NCI-H524 treated with DMSO at 0.1 percent for 48 hours (cell line): ENCODE data around the gene ANXA7.

Source experiments
- DNase-seq: peaks from one replicate; lab custom pipeline; 2025; lab: John Stamatoyannopoulos, UW

ANXA7 gene

DNA sequence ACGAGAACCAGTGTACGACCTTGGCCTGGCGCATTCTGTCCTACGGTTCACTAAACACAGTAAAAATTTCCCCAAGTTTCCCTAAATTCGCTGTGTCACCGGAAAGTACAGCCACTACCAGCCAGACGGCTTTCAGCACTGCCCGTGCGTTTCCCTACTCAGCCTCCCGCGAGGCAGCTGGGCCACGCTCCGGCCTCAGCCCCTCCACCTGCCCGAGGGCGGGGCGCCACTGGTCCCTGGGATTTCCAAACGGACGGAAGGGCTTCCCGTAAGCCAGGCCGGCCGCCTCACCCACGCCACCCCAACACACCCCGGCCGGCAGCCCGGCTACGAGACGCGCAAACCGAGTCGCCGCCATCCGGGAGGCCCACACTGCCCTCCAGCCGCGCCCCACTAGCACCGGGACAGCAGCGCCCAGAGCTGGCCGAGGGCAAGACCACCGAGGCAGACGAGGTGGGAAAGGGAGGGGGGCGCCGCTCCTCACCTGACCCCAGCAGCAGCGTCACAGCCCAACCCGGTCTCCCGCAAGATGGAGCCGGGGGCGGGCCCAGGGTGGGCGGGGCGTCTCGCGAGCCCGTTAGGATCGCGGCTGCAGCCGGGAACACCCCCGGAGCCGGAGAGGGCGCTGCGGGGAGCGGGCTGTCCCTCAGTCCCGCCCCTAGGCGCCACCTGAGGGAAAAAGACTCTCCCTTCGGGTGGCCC, at the start of gene ANXA7:
Gene ANXA7, minus strand, starts transcription at position 531 of the 702 bp plus-strand sequence. CDS start 13,202 bp downstream, outside the sequence.
- DNase-seq = peak; percentile 7

DNA sequence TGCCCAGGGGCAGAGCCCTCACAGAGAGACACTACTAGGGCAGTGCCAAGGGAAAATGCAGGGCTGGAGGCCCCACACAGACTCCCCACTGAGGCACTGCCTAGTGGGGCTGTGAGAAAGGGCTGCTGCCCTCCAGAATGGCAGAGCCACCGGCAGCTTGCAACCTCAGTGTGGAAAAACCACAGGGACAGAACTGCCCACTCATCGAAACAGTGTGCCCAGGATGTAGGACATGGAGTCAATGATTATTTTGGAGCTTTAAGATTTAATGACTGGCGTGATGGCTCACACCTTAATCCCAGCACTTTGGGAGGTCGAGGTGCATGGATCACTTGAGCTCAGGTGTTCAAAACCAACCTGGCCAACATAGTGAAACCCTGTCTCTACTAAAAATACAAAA, 47.0 kb upstream of the ANXA7 start:
- no peak for DNase-seq

DNA sequence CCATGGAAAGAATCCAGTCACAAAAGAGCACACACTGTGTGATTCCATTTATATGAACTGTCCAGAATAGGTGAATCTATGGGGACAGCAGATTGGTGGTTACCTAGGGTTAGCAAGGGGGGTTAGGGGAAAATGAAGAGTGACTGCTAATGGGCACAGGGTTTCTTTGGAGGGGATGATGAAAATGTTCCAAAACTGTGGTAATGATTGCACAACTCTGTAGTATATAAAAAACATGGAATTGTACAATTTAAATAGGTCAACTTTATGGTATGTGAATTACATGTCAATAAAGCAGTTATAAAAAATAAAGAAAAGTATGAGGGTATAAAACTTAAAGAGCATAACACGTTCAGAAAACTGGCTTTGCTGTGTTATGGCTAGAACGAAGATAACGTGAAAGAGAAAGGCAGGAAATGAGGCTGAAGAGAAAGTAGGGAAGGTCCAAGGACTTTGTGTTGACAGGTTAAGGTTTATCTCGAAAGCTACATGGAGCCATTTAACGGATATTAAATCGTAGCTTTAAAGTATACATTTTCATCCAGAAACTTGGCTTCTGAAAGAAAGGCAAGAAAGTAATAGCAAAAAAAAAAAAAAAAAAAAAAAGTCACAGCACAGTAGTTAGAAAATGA, 45.9 kb upstream of the ANXA7 start:
- DNase-seq = no peak

DNA sequence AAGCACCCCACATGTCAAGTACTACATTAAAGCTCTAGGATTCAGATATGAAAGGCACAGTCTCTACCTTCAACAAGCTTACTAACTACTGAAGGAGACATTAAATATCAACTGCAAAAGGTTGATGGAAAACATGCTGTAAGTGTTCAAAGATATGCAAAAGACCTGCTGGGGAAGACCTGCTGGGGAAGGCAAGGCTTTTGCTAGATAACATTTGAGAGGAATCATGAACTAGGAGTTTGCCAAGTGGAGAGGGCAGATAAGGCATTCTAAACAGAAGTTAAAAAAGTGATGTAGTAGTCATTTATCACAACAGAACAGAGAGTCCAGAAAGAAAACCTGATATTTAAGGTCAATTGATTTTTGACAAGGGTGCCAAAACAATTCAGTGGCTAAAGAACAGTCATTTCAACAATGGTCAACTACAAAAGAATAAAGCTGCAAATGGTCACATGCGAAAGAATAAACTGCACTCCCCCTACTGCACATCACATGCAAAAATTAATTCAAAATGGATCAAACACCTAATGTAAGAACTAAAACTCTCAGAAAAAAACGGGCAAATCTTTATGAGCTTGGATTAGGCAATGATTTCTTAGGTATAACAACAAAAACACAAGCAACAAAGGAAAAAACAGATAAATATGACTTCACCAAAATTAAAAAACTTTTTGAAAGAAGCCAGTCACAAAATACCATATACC, 42.5 kb upstream of the ANXA7 start:
- DNase-seq = no peak

DNA sequence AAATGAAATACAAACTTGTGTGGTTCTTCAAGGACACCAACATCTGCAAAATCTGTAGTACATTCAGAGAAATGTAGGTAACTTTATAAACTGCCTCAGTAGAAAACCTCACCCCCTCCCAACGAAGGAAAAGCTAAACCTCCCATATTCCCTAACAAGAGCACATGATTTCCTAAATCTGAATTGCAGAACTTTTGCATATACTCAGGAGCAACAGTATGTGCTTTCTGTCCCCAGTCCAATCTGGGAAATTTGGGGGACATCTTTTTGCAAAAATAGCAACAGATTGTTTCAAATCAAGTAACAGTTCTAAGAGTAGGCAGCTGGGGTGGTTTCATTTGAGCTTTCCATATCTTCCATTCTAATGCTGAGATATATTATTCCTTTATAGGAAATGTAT, 35.3 kb upstream of the ANXA7 start:
- DNase-seq = no peak

DNA sequence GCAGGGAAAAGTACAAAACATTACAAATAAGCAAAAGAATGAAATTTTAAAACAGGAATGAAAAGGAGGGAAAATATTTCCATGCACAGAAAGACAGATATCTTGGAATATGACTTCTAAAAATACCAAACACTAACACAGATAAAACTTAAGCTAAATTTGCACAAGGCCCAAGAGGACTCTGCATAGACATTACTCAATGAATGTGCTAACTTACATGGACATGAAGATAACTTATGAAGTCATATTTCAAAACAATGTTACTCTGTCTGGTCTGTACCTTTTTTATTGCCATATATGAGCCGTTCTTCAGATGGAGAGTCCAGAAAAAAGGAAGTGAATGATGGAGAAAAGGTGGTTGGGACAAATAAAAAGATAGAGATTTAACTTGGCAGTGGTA, 34.5 kb upstream of the ANXA7 start:
- DNase-seq = no peak

DNA sequence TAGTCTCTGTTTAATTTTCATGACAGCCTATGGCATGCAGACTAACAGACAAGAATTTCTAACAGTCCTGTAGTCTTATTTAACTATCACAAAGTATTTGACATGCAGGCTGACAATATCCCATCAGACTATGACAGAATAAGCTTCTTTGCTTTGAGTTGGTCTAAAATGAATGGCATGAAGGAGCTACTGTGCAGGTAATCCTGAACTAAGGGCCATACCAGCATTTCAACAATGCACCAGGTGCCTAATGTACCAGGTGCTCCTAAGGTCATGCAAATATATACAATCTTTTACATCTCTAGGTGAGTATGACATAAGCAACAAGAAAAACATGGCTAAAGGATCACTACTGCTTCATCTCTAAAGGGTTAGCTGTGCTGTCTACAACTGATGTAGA, 33.1 kb upstream of the ANXA7 start:
- DNase-seq = no peak

DNA sequence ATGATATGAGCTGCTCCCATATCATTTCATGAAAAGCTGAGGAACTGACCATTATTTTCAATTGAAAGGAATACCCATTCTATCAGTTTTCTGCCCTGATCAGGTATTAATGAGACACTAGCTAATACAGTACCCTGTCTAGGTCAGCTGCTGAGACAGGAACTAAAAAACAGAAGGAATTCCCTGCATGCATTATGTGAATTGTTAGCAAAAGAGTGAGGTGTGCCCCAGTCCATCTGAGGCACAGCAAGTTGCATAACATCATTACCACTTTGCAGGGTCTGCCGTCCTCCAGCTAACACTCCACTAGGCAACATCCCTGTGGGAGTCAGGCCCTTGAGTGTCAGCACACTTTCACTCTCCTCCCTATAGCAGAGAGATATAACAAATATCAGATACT, 30.6 kb upstream of the ANXA7 start:
- no peak for DNase-seq

DNA sequence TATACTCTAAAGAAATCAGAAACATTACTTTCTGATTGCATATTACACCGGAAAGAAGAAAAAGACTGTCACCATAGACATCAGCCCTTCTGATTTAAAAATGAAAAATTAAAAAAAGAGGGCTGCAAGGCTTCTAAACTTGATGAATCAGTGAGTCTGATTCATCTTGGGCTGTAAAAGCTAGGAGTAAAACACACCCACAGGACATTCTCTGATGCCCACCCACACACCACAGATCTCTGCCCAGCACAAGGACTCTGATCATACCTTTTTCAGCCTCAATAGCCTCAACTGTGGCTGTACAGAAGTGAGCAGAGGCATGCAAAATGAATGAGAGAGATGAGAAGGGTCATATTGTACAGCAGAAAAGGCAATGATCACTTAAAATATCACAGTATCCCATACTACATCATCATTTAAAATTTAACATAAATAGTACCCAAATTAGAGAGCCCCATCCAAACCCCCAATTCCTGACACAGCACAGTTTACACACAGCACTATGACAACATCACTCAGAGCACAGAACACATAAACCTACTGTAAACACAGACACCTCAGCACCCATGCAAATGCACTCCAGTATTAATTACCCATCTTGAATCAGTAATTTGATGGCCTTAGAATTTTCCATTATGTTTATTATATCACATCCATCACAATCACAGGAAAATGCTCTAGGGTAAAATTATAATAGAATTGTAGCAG, 25.9 kb upstream of the ANXA7 start:
- no peak for DNase-seq

DNA sequence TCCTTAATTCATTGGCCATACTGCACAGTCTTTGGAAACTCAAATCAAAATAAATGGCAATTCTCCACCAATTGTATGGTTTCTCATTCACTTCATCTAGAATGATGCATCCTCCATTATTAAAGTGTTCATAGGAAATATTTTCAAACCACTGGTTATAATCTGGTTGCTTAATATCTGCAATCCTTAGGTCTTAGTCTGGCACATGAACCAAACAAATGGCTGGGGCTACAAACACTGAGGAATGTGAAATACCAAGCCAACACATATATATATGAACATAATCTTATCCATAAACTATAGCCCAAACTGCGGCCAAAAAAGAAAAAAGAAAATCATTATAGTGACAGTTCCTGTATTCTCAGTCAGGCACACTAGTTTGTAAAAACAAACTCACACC, 25.2 kb upstream of the ANXA7 start:
- no peak for DNase-seq

DNA sequence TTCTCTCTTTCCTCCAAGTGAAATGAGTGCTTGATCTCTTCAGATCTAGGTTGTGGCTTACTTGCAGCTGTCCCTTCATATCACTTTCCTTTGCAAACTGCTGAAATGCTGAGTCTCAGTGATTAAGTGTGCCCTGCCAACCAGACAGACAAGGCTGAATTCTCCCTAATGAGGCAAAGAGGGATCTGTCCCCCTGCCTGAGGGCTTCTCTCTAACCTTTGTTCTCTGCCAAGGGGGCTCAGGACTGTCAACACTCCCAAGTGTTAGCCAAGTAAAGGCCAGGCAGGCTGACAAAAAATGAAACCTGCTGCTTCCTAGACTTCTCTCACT, 19.6 kb upstream of the ANXA7 start, which contains the start of gene MSS51:
Gene MSS51, minus strand, starts transcription at position 24 of the 330 bp plus-strand sequence. CDS start 5,277 bp downstream, outside the sequence.
- DNase-seq = no peak

DNA sequence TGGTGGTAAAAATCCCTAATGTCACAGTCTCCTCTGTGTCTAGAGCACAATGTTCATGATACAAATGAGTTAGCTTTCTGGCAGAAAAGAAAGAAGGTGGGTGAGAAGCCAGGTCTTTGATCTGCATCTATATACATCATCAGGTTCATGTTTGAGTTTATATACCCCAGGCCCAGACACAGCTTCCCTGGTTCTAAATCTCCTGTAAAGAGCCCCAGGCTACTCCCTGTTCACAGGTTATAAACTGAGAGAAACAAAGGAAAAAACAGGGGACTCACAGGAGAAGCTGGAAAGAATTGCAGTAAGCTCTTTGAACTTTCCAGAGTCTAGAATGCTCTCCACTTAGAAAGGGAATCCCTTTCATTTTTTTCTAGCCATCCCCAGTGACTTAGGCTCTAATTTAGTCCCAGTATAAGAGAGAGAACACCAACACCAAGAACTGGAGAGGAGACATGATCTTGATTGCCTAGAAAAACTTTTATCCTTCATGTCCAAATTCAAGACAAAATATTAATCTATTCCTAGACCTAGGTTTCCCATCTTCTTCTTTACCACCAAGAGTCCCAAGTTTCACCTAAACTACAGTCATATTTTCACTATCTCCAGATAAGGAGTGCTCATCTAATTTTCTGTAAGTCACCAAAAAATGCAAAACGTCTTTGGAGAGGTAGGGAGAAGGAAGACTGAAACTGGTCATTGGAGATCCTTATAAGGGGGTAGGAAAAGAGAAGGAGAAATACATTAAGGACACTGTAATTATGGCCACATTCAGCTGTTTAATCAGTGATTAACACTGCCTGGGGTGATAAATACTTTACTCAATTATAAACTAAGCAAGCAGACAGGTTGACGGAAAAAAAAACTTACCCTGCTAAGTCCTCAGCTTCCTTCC, 19.0 kb upstream of the ANXA7 start:
- no peak for DNase-seq

DNA sequence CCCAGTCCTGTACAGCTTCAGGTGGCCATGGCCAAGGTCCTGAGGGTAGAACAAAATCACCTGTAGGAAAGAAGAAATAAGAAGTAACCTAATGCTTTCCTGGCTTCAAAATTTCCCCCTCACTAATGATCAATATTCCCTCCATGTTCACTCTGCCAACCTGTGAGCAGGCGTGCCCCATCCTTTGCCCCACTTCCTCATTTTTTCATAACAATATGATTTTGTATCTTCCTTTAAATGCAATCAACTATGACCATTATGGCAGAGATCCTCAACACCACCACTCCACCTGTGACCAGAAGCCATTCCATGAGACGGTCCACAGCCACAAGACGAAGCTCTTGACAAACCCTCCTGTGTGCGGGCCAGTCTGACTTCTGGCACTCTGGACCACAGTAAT, 12.5 kb upstream of the ANXA7 start:
- DNase-seq = no peak

DNA sequence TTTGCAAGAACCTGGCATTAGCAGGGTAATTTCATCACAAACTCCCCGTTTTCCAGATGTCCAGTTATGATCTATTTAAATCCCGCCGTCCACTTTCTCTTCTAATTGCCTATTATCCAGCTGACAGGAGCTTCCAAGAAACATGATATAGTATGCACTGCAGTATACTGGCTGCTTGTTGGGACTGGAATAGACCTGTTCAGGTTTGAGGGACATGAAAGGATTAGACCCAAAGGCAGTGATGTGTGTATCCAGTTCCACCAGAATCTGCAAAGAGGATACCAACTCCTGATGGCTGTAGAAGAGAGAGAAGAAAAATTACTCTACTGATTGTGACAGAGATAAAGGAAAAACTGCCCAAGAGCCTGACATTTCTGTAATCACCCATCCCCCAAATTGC, 10.6 kb upstream of the ANXA7 start:
- no peak for DNase-seq

DNA sequence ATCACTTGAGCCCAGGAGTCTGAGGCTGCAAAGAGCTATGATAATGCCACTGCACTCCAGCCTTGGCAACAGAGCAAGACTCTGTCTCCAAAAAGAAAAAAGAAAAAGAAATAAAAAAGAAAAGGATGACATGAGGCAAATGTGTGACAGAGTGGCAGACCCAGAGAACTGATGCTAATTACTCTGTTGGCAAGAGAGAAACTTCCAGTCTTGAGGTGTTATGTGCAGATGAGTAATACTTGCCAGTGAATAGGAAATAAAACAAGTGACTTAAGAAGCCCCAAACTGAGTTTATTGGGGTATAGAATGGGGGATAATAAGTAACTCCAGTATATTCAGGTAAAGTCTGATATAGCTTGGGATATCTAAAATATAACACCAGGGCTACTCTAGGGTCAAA, 9.5 kb upstream of the ANXA7 start:
- no peak for DNase-seq

DNA sequence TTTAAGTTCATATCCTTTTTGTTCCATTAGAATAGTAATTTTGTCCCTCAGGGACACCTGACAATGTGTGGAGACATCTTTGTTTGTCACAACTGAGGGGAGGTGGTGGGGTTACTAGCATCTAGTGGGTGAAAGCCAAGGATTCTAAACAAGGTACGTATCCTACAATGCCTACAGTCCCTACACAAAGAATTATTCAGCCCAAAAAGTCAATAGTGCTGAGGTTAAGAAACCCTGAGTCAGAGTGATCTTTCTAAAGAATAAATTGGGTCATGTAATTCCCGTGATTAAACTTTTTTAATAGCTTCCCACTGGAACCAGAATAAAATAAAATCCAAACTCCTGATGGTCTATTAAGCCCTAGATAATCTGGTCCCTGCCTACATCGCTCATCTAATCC, 2.7 kb upstream of the ANXA7 start:
- DNase-seq = no peak

DNA sequence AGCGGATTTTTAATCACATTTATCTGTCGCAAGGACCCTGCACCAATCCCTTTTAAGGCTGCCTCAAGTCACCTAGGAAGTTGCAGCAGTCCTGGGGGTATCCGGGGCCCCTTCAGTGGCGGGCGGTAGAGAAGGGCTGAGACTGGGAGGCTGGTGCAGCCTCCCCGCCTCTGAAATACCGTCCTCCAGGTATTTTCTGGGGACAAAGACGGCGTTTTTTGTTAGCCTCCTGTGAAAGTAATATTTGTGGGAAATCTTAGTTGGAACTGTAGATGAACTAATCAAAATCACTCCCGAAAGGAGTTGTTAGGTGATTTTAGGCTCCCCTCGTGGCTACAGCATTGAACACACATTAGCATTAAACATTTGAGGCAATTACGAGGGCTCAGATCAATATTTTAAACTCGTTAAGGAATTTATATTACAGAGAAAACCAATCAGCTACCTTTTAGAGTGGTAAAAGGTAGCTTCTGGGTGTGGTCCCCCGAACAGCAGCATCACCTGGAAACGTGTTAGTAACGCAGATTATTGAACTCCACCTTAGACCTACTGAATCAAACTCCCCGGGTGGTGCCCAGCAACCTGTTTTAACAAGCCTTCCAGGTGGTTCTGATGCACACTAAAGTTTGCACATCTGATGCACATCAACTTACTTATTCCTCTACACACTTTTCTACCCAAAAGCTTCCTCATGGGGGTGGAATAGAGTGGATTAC, 530 bp upstream of the ANXA7 start:
- DNase-seq = no peak

DNA sequence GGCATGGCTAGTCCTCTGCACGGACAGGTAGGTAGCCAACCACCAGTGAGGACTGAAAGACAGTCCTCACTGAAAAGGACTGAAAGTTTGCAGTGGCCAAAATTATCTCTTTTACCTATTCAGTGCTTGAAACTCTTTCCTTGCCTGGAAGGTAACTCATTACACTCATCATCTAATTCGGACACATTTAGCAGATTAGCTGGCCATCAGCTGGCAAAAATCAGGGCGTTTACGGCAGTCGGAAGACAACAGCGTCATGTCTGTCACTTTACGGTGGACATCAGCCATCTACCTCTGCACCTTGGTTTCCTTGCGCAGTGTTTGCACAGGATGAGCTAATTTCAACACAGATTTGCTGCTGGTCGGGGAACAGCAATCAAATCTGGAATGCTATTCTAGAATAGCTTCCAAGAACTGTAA, 740 bp downstream of the ANXA7 start:
- DNase-seq = no peak

DNA sequence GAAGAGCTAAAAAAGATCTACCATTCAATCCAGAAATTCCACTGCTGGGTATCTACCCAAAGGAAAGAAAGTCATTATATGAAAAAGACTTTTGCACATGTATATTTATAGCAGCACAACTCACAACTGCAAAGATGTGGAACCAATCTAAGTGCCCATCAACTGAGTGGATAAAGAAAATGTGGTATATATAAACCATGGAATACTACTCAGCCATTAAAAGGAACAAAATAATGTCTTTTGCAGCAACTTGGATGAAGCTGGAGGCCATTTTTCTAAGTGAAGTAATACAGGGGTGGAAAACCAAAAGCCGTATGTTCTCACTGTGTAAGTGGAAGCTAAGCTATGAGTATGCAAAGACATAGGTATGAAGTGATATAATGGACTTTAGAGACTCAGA, 3.0 kb downstream of the ANXA7 start:
- DNase-seq = no peak

DNA sequence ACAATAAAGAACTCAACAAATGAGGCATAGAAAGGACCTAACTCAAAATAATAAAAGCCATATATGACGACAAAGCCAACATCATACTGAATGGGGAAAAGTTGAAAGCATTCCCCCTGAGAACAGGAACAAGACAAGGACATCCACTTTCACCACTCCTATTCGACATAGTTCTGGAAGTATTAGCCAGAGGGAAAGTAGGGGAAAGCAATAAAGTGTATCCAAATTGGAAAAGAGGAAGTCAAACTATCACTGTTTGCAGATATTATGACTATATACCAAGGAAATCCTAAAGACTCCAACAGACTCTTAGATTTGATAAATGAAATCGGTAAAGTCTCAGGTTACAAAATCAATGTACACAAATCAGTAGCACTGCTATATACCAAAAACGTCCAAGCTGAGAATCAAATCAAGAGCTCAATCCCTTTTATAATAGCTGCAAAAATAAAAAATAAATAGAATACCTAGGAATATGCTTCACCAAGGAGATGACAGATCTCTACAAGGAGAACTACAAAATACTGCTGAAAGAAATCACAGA, 4.8 kb downstream of the ANXA7 start:
- no peak for DNase-seq

DNA sequence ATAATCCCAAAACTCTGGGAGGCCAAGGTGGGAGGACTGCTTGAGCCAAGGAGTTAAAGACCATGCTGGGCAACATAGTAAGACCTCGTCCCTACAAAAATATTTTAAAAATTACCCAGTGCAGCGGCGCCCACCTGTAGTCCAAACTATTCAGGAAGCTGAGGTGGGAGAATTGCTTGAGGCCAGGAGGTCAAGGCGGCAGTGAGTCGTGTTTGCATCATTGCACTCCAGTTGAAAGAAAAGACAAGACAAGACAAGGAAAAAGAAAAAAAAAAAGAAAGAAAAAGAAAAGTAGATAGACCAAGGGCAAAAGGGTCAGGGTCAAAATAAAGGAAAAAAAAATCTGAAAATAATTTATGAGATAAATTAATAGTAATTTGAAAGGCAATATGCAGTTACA, 5.8 kb downstream of the ANXA7 start:
- DNase-seq = no peak
